ENCODE data around the gene DNAJC11.

- no peak for TF ChIP-seq EZH2 (IDR thresholded peaks at IDR 0.05; ENCODE audit: insufficient read depth, poor library complexity, severe bottlenecking)
- TF ChIP-seq EZH2phosphoT487 (IDR thresholded peaks at IDR 0.05; ENCODE audit: insufficient read depth, low read depth): no peak
Measured at GRCh38 chr1:6624710-6625583, 76.7 kb downstream of the DNAJC11 start, which contains the start of gene THAP3.
